PC-9 (cell line): Measurements from ENCODE around the gene SAMD15.

ENCODE experiments used
- CTCF ChIP-seq: fragments of 200-600 bp; sonication (generic); conservative IDR thresholded peaks from 2 replicates; pipeline ENCODE4 v1.6.1; 2017; ENCODE audit warnings: mixed run types, antibody characterized with exemption, mild to moderate bottlenecking, moderate library complexity
- EZH2 ChIP-seq: fragments of 200-600 bp; sonication (generic); IDR thresholded peaks from 2 replicates; pipeline ENCODE4 v1.8.0; 2017; ENCODE audit warnings: antibody characterized with exemption, low read depth

- no peak for TF ChIP-seq CTCF
- no peak for TF ChIP-seq EZH2
Measured at GRCh38 chr14:77390188-77390587, 13.0 kb downstream of the SAMD15 start.
